ENCODE results near the gene EXTL1.

DNA sequence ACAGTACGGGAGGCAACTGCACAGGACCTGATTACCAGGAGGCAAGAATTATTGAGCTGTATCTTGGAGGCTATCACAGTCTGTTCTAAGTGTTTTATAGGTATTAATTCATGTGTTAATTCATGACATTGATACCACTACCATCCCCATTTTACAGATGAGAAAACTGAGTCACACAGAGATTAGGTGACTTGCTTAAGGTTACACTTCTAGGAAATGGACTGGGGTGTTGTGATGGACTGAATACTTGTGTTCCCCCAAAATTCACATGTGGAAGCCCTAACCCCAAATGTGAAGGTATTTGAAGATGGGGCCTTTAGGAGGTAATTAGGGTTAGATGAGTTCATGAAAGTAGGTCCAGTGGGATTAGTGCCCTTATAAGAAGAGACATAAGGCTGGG is 55.9 kb downstream of the EXTL1 start:
- TF ChIP-seq CTCF (IDR thresholded peaks at IDR 0.05; ENCODE audit: low read length): no peak
- no peak for TF ChIP-seq EZH2 (IDR thresholded peaks at IDR 0.05; ENCODE audit: borderline replicate concordance, low read length)
